Superior temporal gyrus (tissue), 1 donor: ENCODE data around the gene ZSWIM1.
"Not testable (repeated sequence)": the region's sequence is repeated elsewhere in the genome, so short reads cannot be mapped to it uniquely, and the experiment has no call there.

Experiments
- DNase-seq: peaks from one replicate; pipeline ENCODE4 v3.0.0-alpha.2; 2016; ENCODE audit errors: extremely low spot score

ZSWIM1 gene

GRCh38 chr20:45927071-45927878, 46.2 kb downstream of the ZSWIM1 start:
- DNase-seq: no peak

DNA sequence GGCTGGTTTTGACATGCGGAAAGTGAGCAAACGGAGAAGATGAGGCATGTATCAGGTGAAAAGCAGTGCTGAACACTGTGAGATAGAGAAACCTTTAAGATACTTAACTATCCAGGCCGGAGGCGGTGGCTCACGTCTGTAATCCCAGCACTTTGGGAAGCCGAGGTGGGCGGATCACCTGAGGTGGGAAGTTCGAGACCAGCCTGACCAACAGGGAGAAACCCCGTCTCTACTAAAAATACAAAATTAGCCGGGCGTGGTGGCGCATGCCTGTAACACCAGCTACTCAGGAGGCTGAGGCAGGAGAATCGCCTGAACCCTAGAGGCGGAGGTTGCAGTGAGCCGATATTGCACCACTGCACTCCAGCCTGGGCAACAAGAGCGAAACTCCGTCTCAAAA, 50.7 kb downstream of the ZSWIM1 start:
- DNase-seq: not testable (repeated sequence)

DNA sequence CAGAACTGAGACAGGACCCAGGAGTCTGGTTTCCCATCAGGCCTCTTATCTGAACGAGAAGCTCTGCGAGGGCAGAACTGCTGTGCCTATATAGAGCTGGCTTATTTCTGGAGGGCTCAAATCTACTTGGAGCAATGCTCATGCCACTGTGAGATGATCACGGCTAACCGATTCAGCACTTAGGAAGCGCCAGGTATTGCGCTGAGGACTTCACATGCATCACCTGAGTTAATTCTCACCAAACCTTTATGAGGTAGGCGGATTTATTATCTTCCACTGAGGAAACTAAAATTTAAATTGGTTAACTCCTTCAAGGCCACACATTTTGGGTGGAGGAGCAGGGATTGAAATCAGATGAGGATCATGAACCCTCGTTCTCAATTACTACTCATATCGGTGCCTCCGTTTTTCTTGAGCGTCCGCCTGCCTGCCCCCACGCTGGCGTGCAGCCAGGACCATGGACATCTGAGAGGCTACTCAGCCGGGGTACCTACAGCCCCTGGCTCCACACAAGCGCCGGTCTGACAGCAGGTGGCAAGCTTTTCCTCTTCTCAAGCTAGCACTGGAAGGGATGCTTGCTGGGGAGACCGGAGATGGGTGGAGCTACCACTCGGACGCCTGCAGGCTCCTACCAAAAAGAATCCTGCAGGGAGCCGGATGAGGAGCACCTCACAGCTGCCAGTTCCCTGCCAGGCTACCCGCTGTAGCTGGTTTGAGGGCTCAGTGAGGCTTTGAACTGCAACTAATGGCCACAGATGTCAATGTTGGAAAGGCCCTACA, 52.4 kb downstream of the ZSWIM1 start:
- peak; percentile 66 for DNase-seq

- no peak for DNase-seq
Observed at GRCh38 chr20:45934046-45934585, 53.1 kb downstream of the ZSWIM1 start.
